ENCODE results near the gene COG5. TPM values are rescaled to one million over a fixed set of nuclear protein-coding genes. Genes with fewer than 3 reads are reported as not detected.

The COG5 gene
- total and polyA plus RNA-seq, 9 of the 15 experiments (the other 6 are each of a cell fraction or from before 2014, with no cell fraction given) = 15.3 to 75.1 (median 56.4) TPM

GRCh38 chr7:107579885-107580715, 16.4 kb upstream of the COG5 start, which contains the start of gene BCAP29:
BCAP29 (plus strand) TSS chr7:107580246; CDS start chr7:107580773, 527 bp downstream.
- CTCF ChIA-PET (ENCODE audit: low intra/inter-chr PET ratio) = interaction anchor here (1.4 kb wide), 1 partner anchor 145 kb away, joined by 9 read pairs; no protein-coding TSS in a partner anchor
- in situ Hi-C loops (cut with MboI) = no loop called here
- no peak for FAIRE-seq
- TF ChIP-seq SRSF1 (IDR thresholded peaks at IDR 0.05; ENCODE audit: low read depth, low read length) (no peak), ETV6 (IDR thresholded peaks at IDR 0.05; ENCODE audit: borderline replicate concordance in 1 of 2, low read depth in 2 of 2, low read length in 1 of 2) (no peak), ETV6 (CRISPR knock-in tag; IDR thresholded peaks at IDR 0.05; ENCODE audit: borderline replicate concordance) (no peak), SP2 (IDR thresholded peaks at IDR 0.05; ENCODE audit: extremely low read depth, low read depth, low read length, poor library complexity, severe bottlenecking) (no peak), RB1 (IDR thresholded peaks at IDR 0.05; ENCODE audit: low read depth) (peak; percentile 98), TFE3 (CRISPR knock-in tag; IDR thresholded peaks at IDR 0.05) (no peak), BCLAF1 (IDR thresholded peaks at IDR 0.05; ENCODE audit: borderline replicate concordance in 1 of 2, control insufficient read depth in 1 of 2, low read depth in 2 of 2, low read length in 1 of 2) (peak in 1 of 2 experiments; percentile 63; a peak in 1 of 4 replicates), GABPA (tag; conservative IDR thresholded peaks at IDR 0.05; ENCODE audit: low read depth) (peak; percentile 69), FOXM1 (IDR thresholded peaks at IDR 0.05; ENCODE audit: low read depth) (no peak), FOXM1 (CRISPR knock-in tag; IDR thresholded peaks at IDR 0.05; ENCODE audit: low read depth) (peak; percentile 86), SPI1 (IDR thresholded peaks at IDR 0.05; ENCODE audit: borderline replicate concordance, low read depth, low read length) (no peak), CHD4 (IDR thresholded peaks at IDR 0.05; ENCODE audit: insufficient read depth, insufficient replicate concordance, low read depth, low read length, poor library complexity, severe bottlenecking) (no peak)
- TF ChIP-seq, protein P1, sequence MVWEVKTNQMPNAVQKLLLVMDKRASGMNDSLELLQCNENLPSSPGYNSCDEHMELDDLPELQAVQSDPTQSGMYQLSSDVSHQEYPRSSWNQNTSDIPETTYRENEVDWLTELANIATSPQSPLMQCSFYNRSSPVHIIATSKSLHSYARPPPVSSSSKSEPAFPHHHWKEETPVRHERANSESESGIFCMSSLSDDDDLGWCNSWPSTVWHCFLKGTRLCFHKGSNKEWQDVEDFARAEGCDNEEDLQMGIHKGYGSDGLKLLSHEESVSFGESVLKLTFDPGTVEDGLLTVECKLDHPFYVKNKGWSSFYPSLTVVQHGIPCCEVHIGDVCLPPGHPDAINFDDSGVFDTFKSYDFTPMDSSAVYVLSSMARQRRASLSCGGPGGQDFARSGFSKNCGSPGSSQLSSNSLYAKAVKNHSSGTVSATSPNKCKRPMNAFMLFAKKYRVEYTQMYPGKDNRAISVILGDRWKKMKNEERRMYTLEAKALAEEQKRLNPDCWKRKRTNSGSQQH (CRISPR knock-in tag; IDR thresholded peaks at IDR 0.05) = peak; percentile 69; the same call in 1 of the 2 replicates

More at GRCh38 chr7:107579885-107580715, 16.4 kb upstream of the COG5 start, which contains the start of gene BCAP29:
- H3K9me1 ChIP-seq (ENCODE audit: control insufficient read depth, insufficient read depth, low read length) = no peaks in the 10 kb centered on the region
- H3K9me3 ChIP-seq (replicated peaks; ENCODE audit: control insufficient read depth, insufficient read depth, low read depth, low read length) = no peaks in the 10 kb centered on the region
- POLR2A ChIA-PET = interaction anchor here (0.6 to 2.5 kb wide), 8 partner anchors 13 to 434 kb away, joined by 3 to 16 read pairs (median 4); partner anchors contain the start of genes COG5 and DUS4L
- intact Hi-C loops (cut with micrococcal nuclease) = loop anchor here (1.0 to 2.0 kb wide), 2 partner anchors 145 to 294 kb away; no protein-coding TSS in a partner anchor
- peak within 1 kb of the TSS; percentile 97 for H2AFZ ChIP-seq (ENCODE audit: low read depth, low read length)
- DNase-seq (ENCODE audit: extremely low read depth in 1 of 4, low spot score in 3 of 4) (peak; percentile 94 to 95 (median 95)), ATAC-seq (peak; percentile 94)
- peaks cover 41% of the 10 kb centered on the region for H3K36me3 ChIP-seq (ENCODE audit: control insufficient read depth, insufficient read depth, low read length)
- H3K4me2 ChIP-seq (ENCODE audit: insufficient read depth, low read length) = peak within 1 kb of the TSS; percentile 95
- under 1% methylated on average over 78 of the region's 89 CpGs for WGBS (ENCODE audit: insufficient coverage, low coverage, missing lambda C conversion rate)
- H3K27me3 ChIP-seq (ENCODE audit: control insufficient read depth in 2 of 2, insufficient read depth in 2 of 2, low read length in 2 of 2) = no peaks in the 10 kb centered on the region
- H3K9ac ChIP-seq (ENCODE audit: insufficient read depth in 1 of 2, low read depth in 2 of 2, low read length in 2 of 2) = peak within 1 kb of the TSS; percentile 92 to 93
- BruUV-seq (replicated peaks) = no TSS peak
- no peaks in the 10 kb centered on the region for H4K20me1 ChIP-seq (replicated peaks; ENCODE audit: control insufficient read depth, insufficient read depth, low read length)
- peak within 1 kb of the TSS; percentile 62 for H3K4me3 ChIP-seq
- H3K4me1 ChIP-seq (replicated peaks in 1 of 2; ENCODE audit: control insufficient read depth in 2 of 2, insufficient read depth in 2 of 2, low read length in 2 of 2) = peaks cover 6 to 13% of the 10 kb centered on the region in 2 experiments; a peak in 4 of 5 replicates
- peak within 1 kb of the TSS; percentile 83 for H3K27ac ChIP-seq (ENCODE audit: extremely low read depth, low read depth, low read length)
- H3K79me2 ChIP-seq (ENCODE audit: control insufficient read depth, insufficient read depth, low read length) = peaks cover 49% of the 10 kb centered on the region
